ENCODE measurements around the gene MASP1.

DNA sequence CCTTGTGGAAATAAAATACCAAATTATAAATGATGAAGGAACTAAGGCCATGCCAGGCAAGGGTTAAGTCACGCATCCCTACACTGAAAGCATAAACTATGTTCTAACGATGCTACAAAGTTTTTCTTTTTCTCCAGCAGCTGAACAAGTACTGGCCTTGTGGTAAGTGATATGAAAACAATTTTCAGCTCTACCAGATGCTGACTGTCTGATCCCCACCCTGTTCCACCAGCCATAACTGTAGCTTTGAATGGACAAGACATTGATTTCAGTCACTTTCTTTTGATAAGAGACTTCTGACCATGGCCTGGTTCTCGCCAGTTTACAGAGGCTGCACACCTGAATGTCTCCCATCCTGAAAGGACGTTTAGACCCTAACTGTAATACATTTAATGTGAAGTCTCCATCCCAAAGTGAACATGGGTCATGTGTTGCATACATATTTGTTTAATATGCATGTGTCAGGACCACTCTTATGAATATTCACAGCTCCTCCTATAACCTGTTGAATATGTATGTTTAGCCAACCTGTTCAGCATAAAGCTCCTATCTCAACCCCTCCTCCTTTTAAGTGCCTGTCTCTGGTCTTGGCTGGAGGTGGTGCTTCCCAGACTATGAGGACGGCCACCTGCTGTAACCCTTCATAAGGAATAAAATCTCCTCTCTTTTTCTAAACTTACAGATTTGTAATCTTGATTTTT, 33.4 kb downstream of the MASP1 start:
- TF ChIP-seq GATA2 (IDR thresholded peaks at IDR 0.05; ENCODE audit: low read depth, low read length) (no peak), GATA3 (IDR thresholded peaks at IDR 0.05; ENCODE audit: low read depth, low read length) (no peak)

All from SH-SY5Y (cell line).